Endothelial cell (in vitro differentiated cells): ENCODE data around the gene TMEM18. TPM values are rescaled to one million over a fixed set of nuclear protein-coding genes. Genes with fewer than 3 reads are reported as not detected.

Source experiments
- DNase-seq: peaks from one replicate; pipeline ENCODE4 v3.0.0; 2021; ENCODE audit warnings: low spot score
- H3K27ac Mint-ChIP-seq: one replicate; pipeline ENCODE4 v1.8.0; 2021; ENCODE audit warnings: mixed read lengths, inconsistent platforms; ENCODE audit not compliant: unreplicated experiment
- H3K27me3 Mint-ChIP-seq: one replicate; pipeline ENCODE4 v1.8.0; 2021; ENCODE audit warnings: mild to moderate bottlenecking, moderate library complexity, mixed read lengths, inconsistent platforms; ENCODE audit not compliant: unreplicated experiment
- H3K36me3 Mint-ChIP-seq: one replicate; pipeline ENCODE4 v1.8.0; 2021; ENCODE audit warnings: mild to moderate bottlenecking, low read depth, mixed read lengths, inconsistent platforms; ENCODE audit not compliant: unreplicated experiment
- H3K4me1 Mint-ChIP-seq: one replicate; pipeline ENCODE4 v1.8.0; 2021; ENCODE audit warnings: mild to moderate bottlenecking, mixed read lengths, inconsistent platforms; ENCODE audit not compliant: unreplicated experiment
- H3K4me3 Mint-ChIP-seq: one replicate; pipeline ENCODE4 v1.8.0; 2021; ENCODE audit warnings: mild to moderate bottlenecking, mixed read lengths, inconsistent platforms; ENCODE audit not compliant: unreplicated experiment
- H3K9me3 Mint-ChIP-seq: one replicate; pipeline ENCODE4 v1.8.0; 2021; ENCODE audit warnings: mixed read lengths, inconsistent platforms; ENCODE audit not compliant: unreplicated experiment
- total RNA-seq: library from RNA; stranded (reverse); fragmentation: NEBNext Ultra II Directional; extraction: Animal tissue kit (Norgen Biotek cat#: 25700); gene quantifications from one replicate; pipeline ENCODE4 v1.2.1, GENCODE V29; 2021; ENCODE audit not compliant: unreplicated experiment
- TF ChIP-seq, protein P1 (sequence below): fragments of 200-600 bp; sonication (generic); IDR thresholded peaks from one replicate; pipeline ENCODE4 v1.5.0; 2021; ENCODE audit warnings: antibody characterized with exemption; ENCODE audit not compliant: unreplicated experiment

Gene TMEM18
- total RNA-seq, 1 donor from 2014 or later: 26.3 TPM

DNA sequence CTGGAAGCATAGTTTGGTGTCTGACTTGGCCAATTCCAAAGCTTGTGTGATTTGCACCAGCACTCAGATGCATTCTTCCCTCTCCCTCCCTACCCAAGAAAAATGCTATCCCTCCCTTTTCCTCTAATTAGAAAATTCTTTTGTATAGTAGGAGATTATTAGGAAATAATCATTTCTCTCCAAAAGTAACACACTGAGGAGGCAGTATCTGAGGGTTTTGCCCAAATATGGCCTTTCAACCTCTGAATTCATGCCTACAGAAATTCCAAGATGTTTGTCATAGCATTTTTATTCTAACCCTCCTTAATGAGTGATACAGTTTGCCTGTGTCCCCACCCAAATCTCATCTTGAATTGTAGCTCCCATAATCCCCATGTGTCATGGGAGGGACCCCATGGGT, 5.0 kb upstream of the TMEM18 start:
- Mint-ChIP-seq H3K27ac (no peak overlapping the region), H3K36me3 (peaks cover 21% of the 10 kb centered on the region), H3K4me1 (peaks cover 18% of the 10 kb centered on the region), H3K9me3 (no peaks in the 10 kb centered on the region), H3K27me3 (peaks cover 1% of the 10 kb centered on the region), H3K4me3 (no peak overlapping the region)
- TF ChIP-seq, protein P1, sequence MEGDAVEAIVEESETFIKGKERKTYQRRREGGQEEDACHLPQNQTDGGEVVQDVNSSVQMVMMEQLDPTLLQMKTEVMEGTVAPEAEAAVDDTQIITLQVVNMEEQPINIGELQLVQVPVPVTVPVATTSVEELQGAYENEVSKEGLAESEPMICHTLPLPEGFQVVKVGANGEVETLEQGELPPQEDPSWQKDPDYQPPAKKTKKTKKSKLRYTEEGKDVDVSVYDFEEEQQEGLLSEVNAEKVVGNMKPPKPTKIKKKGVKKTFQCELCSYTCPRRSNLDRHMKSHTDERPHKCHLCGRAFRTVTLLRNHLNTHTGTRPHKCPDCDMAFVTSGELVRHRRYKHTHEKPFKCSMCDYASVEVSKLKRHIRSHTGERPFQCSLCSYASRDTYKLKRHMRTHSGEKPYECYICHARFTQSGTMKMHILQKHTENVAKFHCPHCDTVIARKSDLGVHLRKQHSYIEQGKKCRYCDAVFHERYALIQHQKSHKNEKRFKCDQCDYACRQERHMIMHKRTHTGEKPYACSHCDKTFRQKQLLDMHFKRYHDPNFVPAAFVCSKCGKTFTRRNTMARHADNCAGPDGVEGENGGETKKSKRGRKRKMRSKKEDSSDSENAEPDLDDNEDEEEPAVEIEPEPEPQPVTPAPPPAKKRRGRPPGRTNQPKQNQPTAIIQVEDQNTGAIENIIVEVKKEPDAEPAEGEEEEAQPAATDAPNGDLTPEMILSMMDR: no peak
- DNase-seq: no peak

DNA sequence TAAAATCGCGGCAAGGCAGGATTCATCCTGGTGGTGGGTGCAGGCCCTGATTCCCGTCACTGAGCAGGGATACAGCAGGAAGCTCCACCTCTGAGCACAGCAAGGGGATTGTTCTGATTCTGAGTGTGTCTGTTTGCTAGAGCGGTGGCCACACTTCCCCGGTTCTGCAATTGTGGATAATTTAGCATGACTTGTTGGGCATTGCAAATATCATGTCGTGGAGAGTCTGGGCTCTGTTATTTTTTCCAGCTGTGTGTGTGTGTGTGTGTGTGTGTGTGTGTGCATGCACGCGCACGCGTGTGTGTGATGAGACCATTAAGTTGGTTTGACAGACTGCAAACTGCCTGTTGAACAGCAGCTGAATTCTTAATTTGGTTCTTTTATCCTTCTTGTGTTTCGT, 4.1 kb upstream of the TMEM18 start:
- no peak for DNase-seq
- Mint-ChIP-seq H3K4me3 (no peak overlapping the region), H3K36me3 (peaks cover 21% of the 10 kb centered on the region), H3K9me3 (no peaks in the 10 kb centered on the region), H3K4me1 (peaks cover 19% of the 10 kb centered on the region), H3K27me3 (peaks cover 1% of the 10 kb centered on the region), H3K27ac (no peak overlapping the region)
- TF ChIP-seq, protein P1: no peak

DNA sequence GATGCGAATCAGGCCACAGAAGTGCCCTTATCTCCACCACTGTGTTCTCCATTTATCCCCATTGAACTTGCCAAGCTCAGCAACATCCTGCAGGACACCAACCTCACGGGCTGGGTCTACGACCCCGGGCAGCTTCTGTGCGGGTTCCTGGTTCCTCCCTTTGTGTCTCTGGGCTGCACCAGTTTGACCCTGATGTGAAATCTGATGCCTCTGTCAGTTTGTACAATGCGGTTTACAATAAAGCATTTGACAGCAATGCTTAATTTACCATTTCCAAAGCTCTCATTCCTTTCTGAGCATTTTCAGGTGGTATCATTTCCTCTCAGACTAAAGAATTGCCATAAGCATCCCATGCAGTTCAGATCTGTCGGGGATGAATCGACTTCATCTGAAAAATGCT, 3.3 kb upstream of the TMEM18 start:
- DNase-seq: no peak
- no peaks in the 10 kb centered on the region for H3K9me3 Mint-ChIP-seq
- H3K36me3 Mint-ChIP-seq: peaks cover 20% of the 10 kb centered on the region
- peak overlapping the region; percentile 44 for H3K4me3 Mint-ChIP-seq
- TF ChIP-seq, protein P1: no peak
- H3K27ac Mint-ChIP-seq: no peak overlapping the region
- H3K4me1 Mint-ChIP-seq: peaks cover 27% of the 10 kb centered on the region
- H3K27me3 Mint-ChIP-seq: peaks cover 2% of the 10 kb centered on the region

DNA sequence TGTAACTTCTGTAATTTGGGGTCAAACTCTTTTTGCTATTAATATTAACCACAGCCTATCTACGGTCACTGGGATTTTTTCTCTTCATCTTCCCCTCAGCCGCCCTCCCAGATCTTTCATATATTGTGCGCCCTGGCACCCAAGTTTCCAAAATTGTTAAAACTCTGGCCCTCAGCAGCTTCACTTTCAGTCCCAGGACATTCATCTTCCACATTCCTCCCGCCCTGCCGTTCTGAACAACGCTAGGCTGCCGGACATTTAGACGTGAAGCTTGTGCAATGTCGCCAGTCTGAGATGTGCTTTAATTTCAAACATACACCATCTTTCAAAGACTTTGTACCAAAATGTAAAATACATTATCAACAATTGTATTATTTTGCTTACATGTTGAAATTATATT, 1.8 kb upstream of the TMEM18 start:
- Mint-ChIP-seq H3K9me3 (no peaks in the 10 kb centered on the region), H3K36me3 (peaks cover 12% of the 10 kb centered on the region), H3K27me3 (peaks cover 6% of the 10 kb centered on the region), H3K27ac (peak overlapping the region; percentile 80), H3K4me1 (peaks cover 42% of the 10 kb centered on the region), H3K4me3 (peak overlapping the region; percentile 61)
- DNase-seq: no peak
- TF ChIP-seq, protein P1: no peak

DNA sequence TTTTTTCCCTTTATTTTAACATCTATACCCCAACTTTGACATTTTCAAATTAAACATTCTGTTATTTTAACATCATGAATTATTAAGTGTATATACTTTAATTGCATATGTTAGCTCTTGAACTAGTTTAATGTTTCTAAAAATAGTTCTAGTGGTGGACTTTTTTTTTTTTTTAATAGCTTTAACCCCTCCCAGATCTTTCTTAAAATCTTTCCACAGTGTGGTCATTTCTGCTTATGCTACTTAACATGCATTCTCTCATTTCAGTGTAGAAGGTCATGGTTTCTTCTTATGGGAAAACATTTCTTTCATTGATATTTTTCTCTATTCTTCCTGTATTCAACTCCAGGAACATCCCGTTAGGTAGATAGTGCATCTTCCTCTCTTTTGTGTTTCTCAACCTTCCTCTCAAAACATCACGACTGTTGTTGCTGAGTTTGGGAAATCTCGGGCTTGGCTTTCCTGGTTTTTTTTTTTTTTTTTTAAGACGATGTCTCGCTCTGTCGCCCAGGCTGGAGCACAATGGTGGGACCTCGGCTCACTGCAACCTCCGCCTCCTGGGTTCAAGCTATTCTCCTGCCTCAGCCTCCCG, 849 bp upstream of the TMEM18 start:
- peak overlapping the region; percentile 96 for H3K27ac Mint-ChIP-seq
- peaks cover 50% of the 10 kb centered on the region for H3K4me1 Mint-ChIP-seq
- peak overlapping the region; percentile 90 for H3K4me3 Mint-ChIP-seq
- peaks cover 8% of the 10 kb centered on the region for H3K27me3 Mint-ChIP-seq
- H3K9me3 Mint-ChIP-seq: no peaks in the 10 kb centered on the region
- peaks cover 9% of the 10 kb centered on the region for H3K36me3 Mint-ChIP-seq
- TF ChIP-seq, protein P1: no peak
- DNase-seq: no peak
